ENCODE data around the gene NDUFC2.
A peak's percentile ranks its signal among the peaks of the same experiment; 100 is the strongest.

NDUFC2 gene

DNA sequence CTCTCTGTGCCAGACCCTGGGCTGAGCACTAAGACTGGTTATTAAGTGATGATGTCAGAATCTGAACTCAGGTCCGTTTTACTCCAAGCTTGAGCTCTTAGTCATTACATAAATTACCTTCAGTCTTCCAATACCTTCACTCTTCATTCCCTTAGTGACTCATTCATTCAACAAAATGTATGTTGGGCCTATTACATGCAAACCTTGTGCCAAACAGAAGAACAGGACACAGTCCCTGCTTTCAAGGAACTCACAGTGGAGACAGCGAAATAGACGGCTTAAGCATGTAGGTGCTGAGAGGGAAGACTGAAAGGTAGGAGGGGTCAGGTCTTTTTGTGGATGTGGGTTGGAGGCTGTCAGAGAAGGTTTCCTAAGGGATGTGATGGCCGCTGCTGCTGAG, 59.9 kb downstream of the NDUFC2 start:
- DNase-seq (ENCODE audit: low read depth): peak; percentile 69
- no peak overlapping the region for H3K4me3 ChIP-seq (ENCODE audit: low read length)
- no peak for TF ChIP-seq CTCF (IDR thresholded peaks at IDR 0.05; ENCODE audit: insufficient read depth, low read depth, low read length, missing control alignments)
